Stimulated activated CD8-positive, alpha-beta memory T cell treated with anti-CD3 and anti-CD28 coated beads, Interleukin-4, amount 100 ng/mL, for 4 hours (primary cell): ENCODE results near the gene TMCC3.

Source experiments
- DNase-seq, 2 donors: peaks; one replicate each; pipeline ENCODE4 v3.0.0-alpha.2; 2020; ENCODE audit warnings: low read depth in 2 of 2, low spot score in 1 of 2

Gene TMCC3

DNA sequence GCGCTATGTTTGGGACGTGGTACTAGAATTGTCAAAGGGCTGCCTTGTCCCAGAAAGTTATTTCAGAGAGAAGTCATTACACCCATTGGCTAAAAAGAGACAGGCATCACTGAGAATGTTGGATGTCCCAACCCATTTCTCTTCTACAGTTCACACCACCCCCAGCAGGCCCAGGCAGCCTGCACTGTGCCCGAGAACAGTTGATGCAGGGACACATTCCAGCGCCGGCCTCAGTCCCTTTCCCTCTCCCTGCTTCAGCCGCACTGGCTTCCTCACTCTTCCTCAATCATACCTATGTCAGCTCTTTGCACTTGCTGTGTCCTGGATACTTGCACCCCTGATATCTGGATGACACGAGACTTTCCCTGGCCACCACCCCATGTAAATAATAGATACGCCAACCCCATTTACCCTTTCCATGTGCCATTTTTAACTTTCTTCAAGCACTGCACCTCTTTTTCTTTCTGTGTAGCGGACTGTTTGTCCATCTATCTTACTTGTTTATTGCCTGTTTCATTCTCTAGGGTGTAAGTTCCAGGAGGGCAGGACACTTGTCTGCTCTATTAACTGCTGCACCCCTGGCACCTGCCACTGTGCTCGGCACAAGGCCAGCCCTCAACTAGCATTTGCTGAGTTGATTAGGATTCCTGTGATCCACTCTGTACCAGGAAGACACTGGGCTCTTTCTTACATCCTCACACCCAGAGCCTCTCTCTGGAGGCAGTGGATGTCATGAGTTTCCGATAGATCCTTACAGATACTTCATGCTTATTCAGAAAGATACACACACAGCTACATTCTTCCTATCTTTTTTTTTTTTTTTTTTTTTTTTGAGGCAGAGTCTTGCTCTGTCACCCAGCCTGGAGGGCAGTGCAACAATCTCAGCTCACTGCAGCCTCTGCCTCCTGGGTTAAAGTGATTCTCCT is 114.1 kb downstream of the TMCC3 start:
- DNase-seq, result no peak

GRCh38 chr12:94535510-94535921 is 114.8 kb downstream of the TMCC3 start:
- DNase-seq, result no peak

GRCh38 chr12:94534774-94535509 is 115.4 kb downstream of the TMCC3 start:
- DNase-seq, result no peak

DNA sequence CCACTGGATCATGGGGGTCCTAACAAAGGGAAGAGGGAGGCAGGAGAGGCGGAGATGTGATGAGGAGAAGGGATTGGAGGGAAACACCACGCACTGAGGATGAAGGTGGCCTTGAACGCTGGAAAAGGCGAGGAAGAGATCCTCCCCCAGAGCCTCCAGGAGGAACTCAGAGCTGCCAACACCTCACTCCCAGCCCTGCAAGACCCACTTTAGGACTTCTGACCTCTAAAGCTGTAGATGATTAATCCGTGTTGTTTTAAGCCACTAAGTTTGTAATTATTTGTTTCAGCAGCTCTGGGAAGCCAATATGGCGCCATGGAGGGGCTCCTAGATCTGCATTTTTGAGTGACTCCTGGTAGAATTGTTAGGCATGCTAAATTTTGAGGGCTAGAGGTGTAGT is 116.1 kb downstream of the TMCC3 start:
- DNase-seq, result no peak

- peak; percentile 23 to 59 for DNase-seq
These were observed 117.6 kb downstream of the TMCC3 start for GRCh38 chr12:94532490-94533422.

- DNase-seq, result no peak
These were observed 119.1 kb downstream of the TMCC3 start for GRCh38 chr12:94531196-94531720.

DNA sequence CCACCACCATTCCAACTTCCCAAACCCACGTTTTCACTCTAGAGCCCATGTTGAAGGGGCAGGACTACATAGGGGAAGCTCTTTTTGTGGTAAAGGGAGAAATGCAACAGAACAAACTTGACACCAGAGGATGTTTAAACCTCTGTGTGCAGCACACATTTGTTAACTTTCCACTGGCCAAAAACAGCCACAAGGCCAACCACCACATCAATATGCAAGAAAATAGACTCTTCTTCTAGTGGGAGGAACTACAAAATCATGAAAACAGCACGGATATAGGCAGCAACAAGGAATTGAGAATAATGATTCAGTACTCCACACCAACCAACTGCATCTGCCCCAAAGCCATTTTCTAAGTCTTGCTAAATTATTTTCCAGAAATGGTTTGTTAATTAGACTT is 124.4 kb downstream of the TMCC3 start:
- no peak for DNase-seq
